Muscle of leg (tissue), 11 donors: ENCODE measurements around the gene ELK3. TPM values are rescaled to one million over a fixed set of nuclear protein-coding genes. Genes with fewer than 3 reads are reported as not detected.

Experiments used
- DNase-seq: peaks from one replicate; pipeline ENCODE4 v3.0.0; 2013
- H3K27ac ChIP-seq: one replicate; pipeline ENCODE4 v1.5.1; 2013; ENCODE audit warnings: mild to moderate bottlenecking, low read length, control low read depth
- H3K27me3 ChIP-seq: one replicate; pipeline ENCODE4 v1.6.1; 2013; ENCODE audit warnings: low read length; ENCODE audit not compliant: control insufficient read depth, insufficient read depth
- H3K36me3 ChIP-seq: one replicate; pipeline ENCODE4 v1.6.1; 2013; ENCODE audit warnings: low read length; ENCODE audit not compliant: control insufficient read depth, insufficient read depth
- H3K4me1 ChIP-seq: one replicate; pipeline ENCODE4 v1.6.1; 2013; ENCODE audit warnings: low read length; ENCODE audit not compliant: control insufficient read depth, insufficient read depth
- H3K4me3 ChIP-seq: one replicate; pipeline ENCODE4 v1.5.1; 2013; ENCODE audit warnings: low read length, control low read depth
- H3K9me3 ChIP-seq: replicated peaks from 2 replicates; pipeline ENCODE4 v1.6.1; 2013; ENCODE audit warnings: low read depth, low read length; ENCODE audit not compliant: control insufficient read depth
- WGBS: methylation state at CpG from one replicate; pipeline ENCODE4 v1.1.5; 2013; ENCODE audit warnings: missing lambda C conversion rate; ENCODE audit not compliant: insufficient coverage; 5-methylcytosine and 5-hydroxymethylcytosine counted together
- polyA plus RNA-seq, 8 donors: library from polyadenylated mRNA; unstranded; fragments of 120-200 nt; gene quantifications; one replicate each; pipeline versions ENCODE4 v1.2.1 to v1.2.3, GENCODE V29; 2013; ENCODE audit warnings: inconsistent platforms in 1 of 8, low replicate concordance in 1 of 8; ENCODE audit not compliant: insufficient read length in 8 of 8, insufficient read depth in 1 of 8
- total RNA-seq: library from RNA; stranded (reverse); fragments of 120-200 nt; gene quantifications from one replicate; pipeline ENCODE4 v1.2.4, GENCODE V29; 2013

Gene ELK3
- total and polyA plus RNA-seq, 9 donors = 19.8 to 55.5 (median 40.2) TPM

DNA sequence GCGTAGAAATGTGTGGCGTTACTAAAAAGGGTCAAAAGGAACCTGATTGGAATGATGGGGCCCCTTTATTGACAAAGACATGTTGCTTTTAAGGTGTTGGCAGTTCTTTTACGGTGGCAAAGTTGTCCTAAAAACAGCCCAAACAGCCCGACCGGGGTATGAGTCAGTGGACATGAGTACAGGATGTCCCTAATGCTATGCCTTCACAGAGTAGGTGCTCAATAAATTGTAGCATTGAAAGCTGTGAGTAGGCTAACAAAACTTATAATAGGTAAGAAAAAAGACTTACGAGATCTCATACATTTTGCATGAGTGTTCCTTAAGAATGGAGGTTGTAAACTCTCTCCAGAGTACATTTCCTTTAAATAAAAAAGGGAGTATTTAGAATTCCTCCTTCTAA, 2.6 kb downstream of the ELK3 start:
- H3K27ac ChIP-seq = peak overlapping the region; percentile 79
- H3K9me3 ChIP-seq = no peaks in the 10 kb centered on the region
- H3K27me3 ChIP-seq = peaks cover 5% of the 10 kb centered on the region
- H3K36me3 ChIP-seq = no peaks in the 10 kb centered on the region
- DNase-seq = no peak
- H3K4me1 ChIP-seq = peaks cover 17% of the 10 kb centered on the region
- WGBS = 52% methylated on average over 4 of the region's 6 CpGs
- peak overlapping the region; percentile 78 for H3K4me3 ChIP-seq

- H3K36me3 ChIP-seq = no peaks in the 10 kb centered on the region
- H3K9me3 ChIP-seq = no peaks in the 10 kb centered on the region
- H3K4me3 ChIP-seq = no peak overlapping the region
- WGBS = no CpG with 5 or more reads among the region's 3 CpGs
- no peak for DNase-seq
- peaks cover 5% of the 10 kb centered on the region for H3K27me3 ChIP-seq
- H3K27ac ChIP-seq = no peak overlapping the region
- peaks cover 17% of the 10 kb centered on the region for H3K4me1 ChIP-seq
Observed at GRCh38 chr12:96197503-96198272, 3.5 kb downstream of the ELK3 start.

DNA sequence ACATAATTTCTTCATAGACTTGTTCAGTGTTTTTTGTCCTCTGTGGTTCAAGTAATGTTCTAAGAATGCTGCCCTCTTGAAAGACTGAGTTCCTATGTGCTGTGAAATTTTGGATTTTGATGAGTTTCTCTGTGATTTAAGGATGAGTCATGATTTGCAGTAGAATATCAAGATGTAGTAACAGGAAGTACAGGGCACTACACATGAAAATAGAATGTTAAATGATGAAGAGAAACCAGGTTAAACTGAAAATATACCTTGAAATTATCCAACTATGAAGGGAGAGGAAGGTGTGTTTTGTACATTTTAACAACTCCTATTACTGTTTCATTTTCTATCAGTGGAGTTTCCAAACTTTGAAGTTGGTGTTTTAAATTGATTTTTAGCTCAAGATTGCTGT, 4.8 kb downstream of the ELK3 start:
- Histone ChIP-seq H3K9me3 (no peaks in the 10 kb centered on the region), H3K4me3 (no peak overlapping the region), H3K36me3 (no peaks in the 10 kb centered on the region), H3K27me3 (peaks cover 3% of the 10 kb centered on the region), H3K4me1 (peaks cover 9% of the 10 kb centered on the region), H3K27ac (no peak overlapping the region)
- no peak for DNase-seq

DNA sequence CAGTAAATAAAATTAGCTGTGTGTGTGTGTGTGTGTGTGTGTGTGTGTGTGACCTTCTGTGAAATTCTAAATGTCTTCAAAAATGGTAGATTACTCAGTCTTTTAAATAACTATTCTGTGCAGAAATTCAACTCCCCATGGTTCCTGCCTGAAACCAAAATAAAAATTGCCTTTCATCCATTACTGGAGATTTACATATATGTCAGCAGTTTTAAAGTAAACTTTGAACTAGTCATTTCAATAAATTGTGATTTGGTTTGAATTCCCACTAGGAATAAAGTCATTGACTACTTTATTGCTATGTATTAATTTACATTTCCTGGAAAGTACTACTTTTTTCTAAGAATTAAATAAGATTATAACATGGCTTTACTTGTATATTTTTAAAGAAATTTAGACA, 5.3 kb downstream of the ELK3 start:
- Histone ChIP-seq H3K4me3 (no peak overlapping the region), H3K4me1 (peaks cover 9% of the 10 kb centered on the region), H3K27me3 (peaks cover 3% of the 10 kb centered on the region), H3K9me3 (no peaks in the 10 kb centered on the region), H3K27ac (no peak overlapping the region), H3K36me3 (no peaks in the 10 kb centered on the region)
- no peak for DNase-seq

DNA sequence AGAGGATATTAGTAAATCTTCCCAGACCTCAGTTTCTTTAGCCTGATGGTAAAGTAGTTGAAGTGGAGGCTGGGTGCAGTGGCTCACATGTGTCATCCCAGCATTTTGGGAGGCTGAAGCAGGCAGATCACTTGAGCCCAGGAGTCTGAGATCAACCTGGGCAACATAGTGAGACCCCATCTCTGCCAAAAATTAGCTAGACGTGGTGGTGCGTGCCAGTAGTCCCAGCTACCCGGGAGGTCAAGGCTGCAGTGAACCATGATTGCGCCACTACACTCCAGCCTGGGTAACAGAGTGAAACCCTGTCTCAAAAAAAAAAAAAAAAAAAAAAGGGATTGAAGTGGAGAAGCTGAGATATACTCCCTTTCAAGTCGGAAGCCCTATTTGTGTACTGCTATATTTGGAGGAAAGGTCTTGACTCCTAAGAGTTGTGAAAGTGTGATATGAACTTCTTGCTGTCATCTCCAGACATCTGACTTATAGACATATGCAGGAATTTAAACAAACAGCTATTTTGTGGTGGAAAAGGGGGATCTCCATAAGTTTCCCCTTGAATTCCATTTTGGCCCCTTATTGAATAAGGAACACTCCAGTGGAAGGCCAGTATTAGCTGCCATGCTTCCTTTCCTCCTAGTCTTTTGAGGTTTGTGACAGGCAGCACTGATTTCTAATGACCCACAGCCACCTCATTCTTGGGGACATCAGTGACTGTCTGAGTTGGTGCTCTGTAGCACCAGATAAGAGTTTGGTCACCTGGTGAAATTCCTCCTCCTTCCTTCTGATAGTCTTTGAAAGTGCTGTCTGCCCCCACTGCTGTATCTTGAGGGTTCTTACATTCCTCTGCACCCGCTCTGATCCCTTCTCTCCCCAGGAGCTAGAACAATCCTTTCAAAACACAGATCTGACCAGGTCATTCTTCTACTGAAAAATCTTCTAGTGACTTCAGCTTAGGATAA, 7.4 kb downstream of the ELK3 start:
- DNase-seq = no peak
- H3K4me1 ChIP-seq = no peaks in the 10 kb centered on the region
- no peak overlapping the region for H3K27ac ChIP-seq
- WGBS = 90% methylated on average over 5 of the region's 6 CpGs
- no peaks in the 10 kb centered on the region for H3K9me3 ChIP-seq
- H3K27me3 ChIP-seq = no peaks in the 10 kb centered on the region
- no peaks in the 10 kb centered on the region for H3K36me3 ChIP-seq
- no peak overlapping the region for H3K4me3 ChIP-seq

DNA sequence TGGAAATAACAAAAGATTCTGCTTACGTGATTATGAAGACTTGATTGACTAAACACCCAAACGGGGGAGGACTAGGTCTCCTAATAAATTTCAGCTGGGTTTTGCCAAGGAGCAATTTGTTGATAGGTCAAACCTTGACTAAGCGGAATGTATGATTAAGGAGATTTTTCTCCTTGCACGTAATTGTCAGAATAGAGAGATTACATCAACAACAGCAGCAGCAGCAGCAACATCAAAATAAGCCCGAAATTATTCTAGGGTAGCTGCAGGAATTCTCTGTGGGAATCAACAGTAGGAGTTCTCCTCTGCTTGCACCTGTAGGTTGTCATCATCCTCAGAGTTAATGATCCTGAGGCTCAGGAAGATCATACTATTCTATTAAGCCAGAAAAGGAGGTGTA, 10.2 kb downstream of the ELK3 start:
- H3K36me3 ChIP-seq = no peaks in the 10 kb centered on the region
- no peak overlapping the region for H3K4me3 ChIP-seq
- H3K4me1 ChIP-seq = peaks cover 7% of the 10 kb centered on the region
- H3K9me3 ChIP-seq = no peaks in the 10 kb centered on the region
- DNase-seq = no peak
- H3K27me3 ChIP-seq = no peaks in the 10 kb centered on the region
- 60% methylated on average over 2 of the region's 5 CpGs for WGBS
- H3K27ac ChIP-seq = no peak overlapping the region

GRCh38 chr12:96205908-96206307, 11.7 kb downstream of the ELK3 start:
- DNase-seq = no peak
- Histone ChIP-seq H3K36me3 (no peaks in the 10 kb centered on the region), H3K27ac (no peak overlapping the region), H3K9me3 (no peaks in the 10 kb centered on the region), H3K4me3 (no peak overlapping the region), H3K4me1 (peaks cover 7% of the 10 kb centered on the region), H3K27me3 (no peaks in the 10 kb centered on the region)
- 60% methylated on average over 1 of the region's 3 CpGs for WGBS

GRCh38 chr12:96206936-96207662, 12.9 kb downstream of the ELK3 start:
- H3K4me3 ChIP-seq = no peak overlapping the region
- H3K36me3 ChIP-seq = no peaks in the 10 kb centered on the region
- H3K4me1 ChIP-seq = peaks cover 7% of the 10 kb centered on the region
- no peaks in the 10 kb centered on the region for H3K9me3 ChIP-seq
- no peaks in the 10 kb centered on the region for H3K27me3 ChIP-seq
- whole genome bisulfite sequencing = no CpG with 5 or more reads among the region's 4 CpGs
- peak overlapping the region; percentile 15 for H3K27ac ChIP-seq
- DNase-seq = no peak

- WGBS = 54% methylated on average over 2 of the region's 2 CpGs
- no peaks in the 10 kb centered on the region for H3K27me3 ChIP-seq
- H3K36me3 ChIP-seq = no peaks in the 10 kb centered on the region
- H3K4me3 ChIP-seq = no peak overlapping the region
- H3K4me1 ChIP-seq = peaks cover 7% of the 10 kb centered on the region
- H3K9me3 ChIP-seq = no peaks in the 10 kb centered on the region
- no peak for DNase-seq
- peak overlapping the region; percentile 57 for H3K27ac ChIP-seq
Observed at GRCh38 chr12:96208346-96208745, 14.2 kb downstream of the ELK3 start.
